HG03097 (cell line): ENCODE measurements around the gene CCR9.

ENCODE experiments used
- ATAC-seq: cut with Tn5 transposase; IDR thresholded peaks from one replicate; pipeline ENCODE4 v1.9.1; 2021; ENCODE audit not compliant: unreplicated experiment, low FRiP score

The CCR9 gene

GRCh38 chr3:45871780-45872179, 14.6 kb upstream of the CCR9 start:
- ATAC-seq: no peak

- no peak for ATAC-seq
These were observed 13.8 kb upstream of the CCR9 start for GRCh38 chr3:45872569-45872968.

GRCh38 chr3:45873036-45873435, 13.3 kb upstream of the CCR9 start:
- no peak for ATAC-seq

GRCh38 chr3:45873638-45874037, 12.7 kb upstream of the CCR9 start:
- no peak for ATAC-seq

GRCh38 chr3:45874677-45875346, 11.5 kb upstream of the CCR9 start:
- ATAC-seq: no peak

GRCh38 chr3:45878124-45878523, 8.2 kb upstream of the CCR9 start:
- ATAC-seq: no peak

- ATAC-seq: no peak
These were observed 5.6 kb upstream of the CCR9 start for GRCh38 chr3:45880725-45881077.

GRCh38 chr3:45881078-45882022, 5.0 kb upstream of the CCR9 start:
- no peak for ATAC-seq

GRCh38 chr3:45884368-45885201, 1.8 kb upstream of the CCR9 start:
- ATAC-seq: no peak

GRCh38 chr3:45887285-45887684, 942 bp downstream of the CCR9 start:
- no peak for ATAC-seq

- no peak for ATAC-seq
These were observed 1.6 kb downstream of the CCR9 start for GRCh38 chr3:45887759-45888511.

- no peak for ATAC-seq
These were observed 3.0 kb downstream of the CCR9 start for GRCh38 chr3:45889337-45889736.

- no peak for ATAC-seq
These were observed 4.1 kb downstream of the CCR9 start for GRCh38 chr3:45890405-45890804.

- ATAC-seq: no peak
These were observed 5.8 kb downstream of the CCR9 start for GRCh38 chr3:45892161-45892560.

- ATAC-seq: no peak
These were observed 7.7 kb downstream of the CCR9 start for GRCh38 chr3:45894015-45894414.

GRCh38 chr3:45895686-45896468, 9.5 kb downstream of the CCR9 start:
- ATAC-seq: no peak

GRCh38 chr3:45896956-45897355, 10.6 kb downstream of the CCR9 start:
- ATAC-seq: no peak

GRCh38 chr3:45904931-45905330, 18.6 kb downstream of the CCR9 start:
- no peak for ATAC-seq

- ATAC-seq: no peak
These were observed 19.4 kb downstream of the CCR9 start for GRCh38 chr3:45905755-45906154.
